HEK293 (cell line): Measurements from ENCODE around the gene CD46.

Source experiments
- CTCF ChIA-PET: fragments of 350-600 bp; formaldehyde crosslinking; extraction: SDS; loops from one replicate; lab custom pipeline; 2021; ENCODE audit warnings: antibody characterized with exemption; lab: Yijun Ruan, JAX
- POLR2A ChIA-PET: fragments of 300-600 bp; formaldehyde crosslinking; extraction: SDS; loops from one replicate; lab custom pipeline; 2020; ENCODE audit warnings: antibody characterized with exemption, inconsistent platforms; lab: Yijun Ruan, JAX
- H3K27ac ChIP-seq: fragments of 200-500 bp; sonication (Bioruptor generic); 2 replicates; pipeline ENCODE4 v1.5.1; 2014; ENCODE audit warnings: low read depth, low read length, control low read depth, inconsistent platforms; ENCODE audit errors: extremely low read depth
- H3K36me3 ChIP-seq, 2 experiments: fragments of 200-500 bp in 1 of 2; sonication (Bioruptor generic) in 1 of 2; 1 replicate in 1 of 2; 2 replicates in 1 of 2; pipeline ENCODE4 v1.5.1; 2014 to 2017; ENCODE audit warnings: inconsistent platforms in 2 of 2, low read length in 2 of 2; ENCODE audit not compliant: control insufficient read depth in 2 of 2, insufficient read depth in 1 of 2
- H3K4me1 ChIP-seq: fragments of 200-500 bp; sonication (Bioruptor generic); 2 replicates; pipeline ENCODE4 v1.5.1; 2014; ENCODE audit warnings: mild to moderate bottlenecking, low read length, inconsistent platforms; ENCODE audit not compliant: control insufficient read depth, insufficient read depth
- H3K4me3 ChIP-seq: 2 replicates; pipeline ENCODE4 v1.5.1; 2011; ENCODE audit warnings: low read depth, mild to moderate bottlenecking, control low read depth, low read length, moderate library complexity
- H3K9me3 ChIP-seq: fragments of 200-500 bp; sonication (Bioruptor generic); 2 replicates; pipeline ENCODE4 v1.5.1; 2014; ENCODE audit warnings: low read depth, low read length, inconsistent platforms; ENCODE audit not compliant: control insufficient read depth, insufficient read depth
- AEBP2 ChIP-seq: fragments of 450-650 bp; formaldehyde crosslinking; IDR thresholded peaks from 2 replicates; pipeline ENCODE4 v1.5.1; 2016; ENCODE audit warnings: missing biosample characterization, missing genetic modification characterization, borderline replicate concordance
- BCL11A ChIP-seq: fragments of 450-650 bp; formaldehyde crosslinking; IDR thresholded peaks from 2 replicates; pipeline ENCODE4 v1.5.1; 2016; ENCODE audit warnings: low read depth, missing biosample characterization, missing genetic modification characterization
- SCRT1 ChIP-seq: fragments of 450-650 bp; formaldehyde crosslinking; IDR thresholded peaks from 2 replicates; pipeline ENCODE4 v1.5.1; 2016; ENCODE audit warnings: missing biosample characterization, missing genetic modification characterization, borderline replicate concordance
- SCRT2 ChIP-seq: fragments of 450-650 bp; formaldehyde crosslinking; IDR thresholded peaks from 2 replicates; pipeline ENCODE4 v1.5.1; 2016; ENCODE audit warnings: missing biosample characterization, missing genetic modification characterization
- ZBTB21 ChIP-seq: fragments of 450-650 bp; formaldehyde crosslinking; IDR thresholded peaks from 2 replicates; pipeline ENCODE4 v1.5.1; 2017; ENCODE audit warnings: missing biosample characterization, missing genetic modification characterization
- ZBTB48 ChIP-seq: fragments of 450-650 bp; formaldehyde crosslinking; IDR thresholded peaks from 2 replicates; pipeline ENCODE4 v1.5.1; 2016; ENCODE audit warnings: missing biosample characterization, missing genetic modification characterization
- ZNF169 ChIP-seq: fragments of 450-650 bp; formaldehyde crosslinking; IDR thresholded peaks from 2 replicates; pipeline ENCODE4 v1.5.1; 2016; ENCODE audit warnings: missing biosample characterization, missing genetic modification characterization
- ZNF202 ChIP-seq: fragments of 450-650 bp; formaldehyde crosslinking; IDR thresholded peaks from 2 replicates; pipeline ENCODE4 v1.5.1; 2016; ENCODE audit warnings: missing biosample characterization, missing genetic modification characterization, borderline replicate concordance
- ZNF426 ChIP-seq: fragments of 450-650 bp; formaldehyde crosslinking; IDR thresholded peaks from 2 replicates; pipeline ENCODE4 v1.5.1; 2017; ENCODE audit warnings: missing biosample characterization, missing genetic modification characterization, mild to moderate bottlenecking, inconsistent platforms, moderate library complexity
- ZNF473 ChIP-seq: fragments of 450-650 bp; formaldehyde crosslinking; IDR thresholded peaks from 2 replicates; pipeline ENCODE4 v1.5.1; 2017; ENCODE audit warnings: missing biosample characterization, missing genetic modification characterization
- ZNF561 ChIP-seq: fragments of 450-650 bp; IDR thresholded peaks from 2 replicates; pipeline ENCODE4 v1.5.1; 2018; ENCODE audit warnings: missing biosample characterization, missing genetic modification characterization, borderline replicate concordance
- ZNF571 ChIP-seq: fragments of 450-650 bp; formaldehyde crosslinking; IDR thresholded peaks from 2 replicates; pipeline ENCODE4 v1.5.0; 2017; ENCODE audit warnings: missing biosample characterization, missing genetic modification characterization
- ZNF600 ChIP-seq: fragments of 450-650 bp; formaldehyde crosslinking; IDR thresholded peaks from 2 replicates; pipeline ENCODE4 v1.5.1; 2016; ENCODE audit warnings: missing biosample characterization, missing genetic modification characterization
- ZNF626 ChIP-seq: fragments of 450-650 bp; sonication (Bioruptor Pico); formaldehyde crosslinking; IDR thresholded peaks from 2 replicates; pipeline ENCODE4 v1.5.1; 2018; ENCODE audit warnings: missing biosample characterization, missing genetic modification characterization, inconsistent platforms
- ZNF747 ChIP-seq: fragments of 450-650 bp; formaldehyde crosslinking; IDR thresholded peaks from 2 replicates; pipeline ENCODE4 v1.5.1; 2016; ENCODE audit warnings: missing biosample characterization, missing genetic modification characterization
- ZNF791 ChIP-seq: fragments of 450-650 bp; formaldehyde crosslinking; IDR thresholded peaks from 2 replicates; pipeline ENCODE4 v1.5.1; 2016; ENCODE audit warnings: missing biosample characterization, missing genetic modification characterization
- TF ChIP-seq, protein P1 (sequence below): fragments of 450-650 bp; formaldehyde crosslinking; IDR thresholded peaks from 2 replicates; pipeline ENCODE4 v1.5.0; 2017; ENCODE audit warnings: missing biosample characterization, missing genetic modification characterization, borderline replicate concordance

The CD46 gene

GRCh38 chr1:207803678-207804077 lies 51.8 kb downstream of the CD46 start:
- Histone ChIP-seq H3K36me3 (peaks cover 0 to 63% of the 10 kb centered on the region in 2 experiments; a peak in 2 of 3 replicates), H3K27ac (no peak overlapping the region), H3K4me3 (no peak overlapping the region), H3K4me1 (no peaks in the 10 kb centered on the region), H3K9me3 (no peaks in the 10 kb centered on the region)
- POLR2A ChIA-PET = no interaction called here
- CTCF ChIA-PET = interaction anchor here (1.5 kb wide), 1 partner anchor 8 kb away, joined by 5 read pairs; no protein-coding TSS in a partner anchor
- TF ChIP-seq BCL11A = no peak
- TF ChIP-seq AEBP2 (tag by site-specific recombination) = no peak
- TF ChIP-seq ZNF747 (tag by site-specific recombination) = no peak
- TF ChIP-seq SCRT2 (tag by site-specific recombination) = peak; percentile 49; the same call in 1 of the 2 replicates
- no peak for TF ChIP-seq ZBTB48
- no peak for TF ChIP-seq ZNF426 (tag by site-specific recombination)
- TF ChIP-seq ZNF626 = no peak
- TF ChIP-seq SCRT1 = 0 out of 2 replicates have a peak, but pooled peaks have one; percentile 30
- TF ChIP-seq, protein P1, sequence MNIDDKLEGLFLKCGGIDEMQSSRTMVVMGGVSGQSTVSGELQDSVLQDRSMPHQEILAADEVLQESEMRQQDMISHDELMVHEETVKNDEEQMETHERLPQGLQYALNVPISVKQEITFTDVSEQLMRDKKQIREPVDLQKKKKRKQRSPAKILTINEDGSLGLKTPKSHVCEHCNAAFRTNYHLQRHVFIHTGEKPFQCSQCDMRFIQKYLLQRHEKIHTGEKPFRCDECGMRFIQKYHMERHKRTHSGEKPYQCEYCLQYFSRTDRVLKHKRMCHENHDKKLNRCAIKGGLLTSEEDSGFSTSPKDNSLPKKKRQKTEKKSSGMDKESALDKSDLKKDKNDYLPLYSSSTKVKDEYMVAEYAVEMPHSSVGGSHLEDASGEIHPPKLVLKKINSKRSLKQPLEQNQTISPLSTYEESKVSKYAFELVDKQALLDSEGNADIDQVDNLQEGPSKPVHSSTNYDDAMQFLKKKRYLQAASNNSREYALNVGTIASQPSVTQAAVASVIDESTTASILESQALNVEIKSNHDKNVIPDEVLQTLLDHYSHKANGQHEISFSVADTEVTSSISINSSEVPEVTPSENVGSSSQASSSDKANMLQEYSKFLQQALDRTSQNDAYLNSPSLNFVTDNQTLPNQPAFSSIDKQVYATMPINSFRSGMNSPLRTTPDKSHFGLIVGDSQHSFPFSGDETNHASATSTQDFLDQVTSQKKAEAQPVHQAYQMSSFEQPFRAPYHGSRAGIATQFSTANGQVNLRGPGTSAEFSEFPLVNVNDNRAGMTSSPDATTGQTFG = no peak
- TF ChIP-seq ZNF571 (tag by site-specific recombination) = no peak
- no peak for TF ChIP-seq ZBTB21 (tag by site-specific recombination)
- TF ChIP-seq ZNF473 = no peak
- no peak for TF ChIP-seq ZNF169

DNA sequence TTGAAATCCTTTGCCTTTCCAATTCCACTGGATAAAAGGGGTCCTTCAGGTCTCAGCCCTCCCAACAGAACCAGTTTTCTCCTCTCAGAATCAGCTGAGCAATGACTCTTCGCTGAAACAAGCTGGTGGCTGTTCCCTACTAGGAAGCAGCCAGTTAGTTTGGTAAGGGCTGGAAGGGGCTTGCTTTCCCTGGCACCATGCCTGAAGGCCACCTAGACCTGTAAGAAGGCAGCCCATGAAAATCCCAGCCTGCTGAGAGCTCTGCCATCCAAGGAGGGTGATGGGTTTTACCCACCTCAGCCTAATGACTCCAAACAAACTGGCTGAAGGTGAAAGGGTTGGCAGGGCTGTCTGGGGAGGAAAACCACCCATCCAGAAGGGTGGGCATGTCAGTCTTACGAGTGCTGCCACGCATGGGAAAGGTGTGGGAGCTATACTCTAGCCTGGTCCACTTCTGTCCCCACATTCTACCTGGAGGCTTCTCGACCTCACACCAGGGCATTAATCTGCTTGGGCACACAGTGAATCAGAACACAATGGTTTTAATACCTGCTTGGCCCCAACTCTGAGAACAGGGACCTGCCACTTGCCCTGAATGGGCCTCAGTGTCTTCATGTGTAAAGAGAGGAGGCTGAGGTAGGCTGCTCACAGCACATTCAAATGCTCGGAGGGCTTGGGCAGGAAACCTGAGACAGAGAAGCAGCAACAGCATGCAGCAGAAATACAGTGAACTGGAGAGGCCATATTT lies 53.0 kb downstream of the CD46 start:
- ChIA-PET CTCF (no interaction called here), POLR2A (no interaction called here)
- no peak overlapping the region for H3K4me3 ChIP-seq
- no peak overlapping the region for H3K27ac ChIP-seq
- no peaks in the 10 kb centered on the region for H3K4me1 ChIP-seq
- H3K9me3 ChIP-seq = no peaks in the 10 kb centered on the region
- H3K36me3 ChIP-seq = peaks cover 0 to 76% of the 10 kb centered on the region in 2 experiments; a peak in 2 of 3 replicates
- TF ChIP-seq ZNF561 (no peak), ZNF791 (tag by site-specific recombination) (no peak)

- Histone ChIP-seq H3K4me1 (no peaks in the 10 kb centered on the region), H3K9me3 (no peaks in the 10 kb centered on the region), H3K27ac (no peak overlapping the region), H3K4me3 (no peak overlapping the region), H3K36me3 (peaks cover 0 to 84% of the 10 kb centered on the region in 2 experiments; a peak in 2 of 3 replicates)
- ChIA-PET POLR2A (no interaction called here), CTCF (interaction anchor here (0.9 to 1.9 kb wide), 4 partner anchors 9 to 63 kb away, joined by 3 to 15 read pairs (median 4); no protein-coding TSS in a partner anchor)
- TF ChIP-seq ZNF600 (tag by site-specific recombination) (peak; percentile 93), ZNF202 (tag by site-specific recombination) (no peak)
- TF ChIP-seq, all 188 proteins: peak for 1
Measured at GRCh38 chr1:207805841-207806421, 54.1 kb downstream of the CD46 start.
